H9 (cell line): ENCODE results near the gene IL18BP. TPM values are rescaled to one million over a fixed set of nuclear protein-coding genes. Genes with fewer than 3 reads are reported as not detected.

Source experiments
- DNase-seq: peaks from one replicate; pipeline ENCODE4 v3.0.0-alpha.2; 2017
- H2AFZ ChIP-seq: one replicate; pipeline ENCODE4 v1.6.1; 2013; ENCODE audit warnings: mild to moderate bottlenecking, low read length, control low read depth, moderate library complexity
- H2AK5ac ChIP-seq: 2 replicates; pipeline ENCODE4 v1.6.1; 2013; ENCODE audit warnings: low read length, control low read depth, mixed read lengths; ENCODE audit not compliant: insufficient read length
- H2BK120ac ChIP-seq: one replicate; pipeline ENCODE4 v1.6.1; 2013; ENCODE audit warnings: low read depth, mild to moderate bottlenecking, low read length, control low read depth, inconsistent platforms; ENCODE audit not compliant: poor library complexity, severe bottlenecking
- H2BK12ac ChIP-seq: 2 replicates; pipeline ENCODE4 v1.6.1; 2013; ENCODE audit warnings: low read length, control low read depth, mixed read lengths, low read depth; ENCODE audit not compliant: insufficient read length
- H2BK15ac ChIP-seq: 2 replicates; pipeline ENCODE4 v1.6.1; 2013; ENCODE audit warnings: low read depth, low read length, control low read depth
- H2BK20ac ChIP-seq: one replicate; pipeline ENCODE4 v1.6.1; 2013; ENCODE audit warnings: low read depth, mild to moderate bottlenecking, low read length, control low read depth, inconsistent platforms; ENCODE audit not compliant: poor library complexity, severe bottlenecking
- H2BK5ac ChIP-seq: 2 replicates; pipeline ENCODE4 v1.6.1; 2013; ENCODE audit warnings: low read length, control low read depth, mixed read lengths; ENCODE audit not compliant: insufficient read length
- H3K14ac ChIP-seq: 2 replicates; pipeline ENCODE4 v1.6.1; 2013; ENCODE audit warnings: low read length, control low read depth; ENCODE audit not compliant: insufficient read depth
- H3K18ac ChIP-seq: 2 replicates; pipeline ENCODE4 v1.6.1; 2013; ENCODE audit warnings: low read depth, mild to moderate bottlenecking, mixed read lengths, low read length, control low read depth; ENCODE audit not compliant: insufficient read length
- H3K23ac ChIP-seq: 2 replicates; pipeline ENCODE4 v1.6.1; 2013; ENCODE audit warnings: low read length, control low read depth, mixed read lengths, low read depth; ENCODE audit not compliant: insufficient read length
- H3K23me2 ChIP-seq: 2 replicates; pipeline ENCODE4 v1.6.1; 2013; ENCODE audit warnings: low read depth, mild to moderate bottlenecking, mixed read lengths, low read length, control low read depth; ENCODE audit not compliant: insufficient read length, poor library complexity, severe bottlenecking
- H3K27ac ChIP-seq: 2 replicates; pipeline ENCODE4 v1.5.1; 2013; ENCODE audit warnings: low read length, control low read depth, mixed read lengths, low read depth; ENCODE audit not compliant: insufficient read length
- H3K27me3 ChIP-seq: 2 replicates; pipeline ENCODE4 v1.6.1; 2013; ENCODE audit warnings: low read length, control low read depth, inconsistent platforms; ENCODE audit not compliant: insufficient read depth
- H3K4ac ChIP-seq: 2 replicates; pipeline ENCODE4 v1.6.1; 2013; ENCODE audit warnings: low read depth, mild to moderate bottlenecking, control low read depth, inconsistent platforms, low read length, moderate library complexity
- H3K4me1 ChIP-seq: 2 replicates; pipeline ENCODE4 v1.6.1; 2013; ENCODE audit warnings: low read length, control low read depth, inconsistent platforms; ENCODE audit not compliant: insufficient read depth
- H3K4me2 ChIP-seq: 2 replicates; pipeline ENCODE4 v1.6.1; 2013; ENCODE audit warnings: low read length, control low read depth, mixed read lengths; ENCODE audit not compliant: insufficient read length, insufficient read depth
- H3K56ac ChIP-seq: 2 replicates; pipeline ENCODE4 v1.6.1; 2013; ENCODE audit warnings: low read depth, mild to moderate bottlenecking, mixed read lengths, low read length, control low read depth; ENCODE audit not compliant: insufficient read length
- H3K79me1 ChIP-seq: 2 replicates; pipeline ENCODE4 v1.6.1; 2013; ENCODE audit warnings: low read depth, mild to moderate bottlenecking, moderate library complexity, low read length, control low read depth, inconsistent platforms; ENCODE audit not compliant: insufficient read depth, poor library complexity, severe bottlenecking
- H3K79me2 ChIP-seq: 2 replicates; pipeline ENCODE4 v1.6.1; 2013; ENCODE audit warnings: low read length, control low read depth, inconsistent platforms; ENCODE audit not compliant: insufficient read depth
- H3K9ac ChIP-seq: 2 replicates; pipeline ENCODE4 v1.6.1; 2013; ENCODE audit warnings: low read length, control low read depth, mixed read lengths; ENCODE audit not compliant: insufficient read length; ENCODE audit errors: extremely low read depth
- H3K9me3 ChIP-seq: one replicate; pipeline ENCODE4 v1.6.1; 2013; ENCODE audit warnings: low read depth, low read length, inconsistent platforms; ENCODE audit not compliant: control insufficient read depth
- H3T11ph ChIP-seq: one replicate; pipeline ENCODE4 v1.6.1; 2013; ENCODE audit warnings: mild to moderate bottlenecking, low read length, control low read depth, inconsistent platforms
- H4K20me1 ChIP-seq: one replicate; pipeline ENCODE4 v1.6.1; 2013; ENCODE audit not compliant: control insufficient read depth, insufficient read length, insufficient read depth
- H4K5ac ChIP-seq: 2 replicates; pipeline ENCODE4 v1.6.1; 2013; ENCODE audit warnings: low read depth, mild to moderate bottlenecking, mixed read lengths, low read length, control low read depth; ENCODE audit not compliant: insufficient read length
- H4K8ac ChIP-seq: replicated peaks from 2 replicates; pipeline ENCODE4 v1.6.1; 2013; ENCODE audit warnings: low read length, control low read depth, mixed read lengths, low read depth; ENCODE audit not compliant: insufficient read length
- H4K91ac ChIP-seq: 2 replicates; pipeline ENCODE4 v1.6.1; 2013; ENCODE audit warnings: low read depth, mild to moderate bottlenecking, moderate library complexity, mixed read lengths, low read length, control low read depth; ENCODE audit not compliant: insufficient read length
- H3K27ac Mint-ChIP-seq, 3 experiments: 2 replicates in 2 of 3; 3 replicates in 1 of 3; pipeline ENCODE4 v1.8.0; 2020 to 2021; ENCODE audit warnings: mixed read lengths in 3 of 3, mild to moderate bottlenecking in 1 of 3, moderate library complexity in 1 of 3
- H3K27me3 Mint-ChIP-seq: 2 replicates; pipeline ENCODE4 v1.8.0; 2021; ENCODE audit warnings: low read depth, mild to moderate bottlenecking, moderate library complexity, mixed read lengths
- H3K36me3 Mint-ChIP-seq, 3 experiments: 2 replicates in 2 of 3; 3 replicates in 1 of 3; pipeline ENCODE4 v1.8.0; 2020 to 2021; ENCODE audit warnings: low read depth in 3 of 3, mixed read lengths in 3 of 3; ENCODE audit not compliant: insufficient read depth in 1 of 3
- H3K4me1 Mint-ChIP-seq, 2 experiments: 2 replicates each; pipeline ENCODE4 v1.8.0; 2020; ENCODE audit warnings: mixed read lengths in 2 of 2
- H3K4me3 Mint-ChIP-seq, 2 experiments: 2 replicates in 1 of 2; 3 replicates in 1 of 2; pipeline ENCODE4 v1.8.0; 2020 to 2021; ENCODE audit warnings: mild to moderate bottlenecking in 2 of 2, mixed read lengths in 2 of 2, moderate library complexity in 1 of 2
- H3K9me3 Mint-ChIP-seq, 2 experiments: 2 replicates in 1 of 2; 3 replicates in 1 of 2; pipeline ENCODE4 v1.8.0; 2020; ENCODE audit warnings: mild to moderate bottlenecking in 2 of 2, mixed read lengths in 2 of 2, moderate library complexity in 1 of 2
- WGBS: extraction: QIAGEN DNeasy Blood & Tissue Kit; methylation state at CpG from one replicate; pipeline ENCODE4 v1.1.7; 2013; ENCODE audit warnings: missing lambda C conversion rate, low lambda C conversion rate, mixed read lengths; ENCODE audit not compliant: insufficient read length; ENCODE audit errors: extremely low coverage; 5-methylcytosine and 5-hydroxymethylcytosine counted together
- total RNA-seq: library from RNA; stranded (reverse); gene quantifications from 2 replicates; pipeline ENCODE4 v1.2.1, GENCODE V29; 2021
- TF ChIP-seq, protein P1 (sequence below): fragments of 200-600 bp; sonication (generic); conservative IDR thresholded peaks from 3 replicates; pipeline ENCODE4 v1.8.0; 2021; ENCODE audit warnings: antibody characterized with exemption, mild to moderate bottlenecking

The IL18BP gene
- total RNA-seq, 1 experiment from 2014 or later: 10.2 TPM

DNA sequence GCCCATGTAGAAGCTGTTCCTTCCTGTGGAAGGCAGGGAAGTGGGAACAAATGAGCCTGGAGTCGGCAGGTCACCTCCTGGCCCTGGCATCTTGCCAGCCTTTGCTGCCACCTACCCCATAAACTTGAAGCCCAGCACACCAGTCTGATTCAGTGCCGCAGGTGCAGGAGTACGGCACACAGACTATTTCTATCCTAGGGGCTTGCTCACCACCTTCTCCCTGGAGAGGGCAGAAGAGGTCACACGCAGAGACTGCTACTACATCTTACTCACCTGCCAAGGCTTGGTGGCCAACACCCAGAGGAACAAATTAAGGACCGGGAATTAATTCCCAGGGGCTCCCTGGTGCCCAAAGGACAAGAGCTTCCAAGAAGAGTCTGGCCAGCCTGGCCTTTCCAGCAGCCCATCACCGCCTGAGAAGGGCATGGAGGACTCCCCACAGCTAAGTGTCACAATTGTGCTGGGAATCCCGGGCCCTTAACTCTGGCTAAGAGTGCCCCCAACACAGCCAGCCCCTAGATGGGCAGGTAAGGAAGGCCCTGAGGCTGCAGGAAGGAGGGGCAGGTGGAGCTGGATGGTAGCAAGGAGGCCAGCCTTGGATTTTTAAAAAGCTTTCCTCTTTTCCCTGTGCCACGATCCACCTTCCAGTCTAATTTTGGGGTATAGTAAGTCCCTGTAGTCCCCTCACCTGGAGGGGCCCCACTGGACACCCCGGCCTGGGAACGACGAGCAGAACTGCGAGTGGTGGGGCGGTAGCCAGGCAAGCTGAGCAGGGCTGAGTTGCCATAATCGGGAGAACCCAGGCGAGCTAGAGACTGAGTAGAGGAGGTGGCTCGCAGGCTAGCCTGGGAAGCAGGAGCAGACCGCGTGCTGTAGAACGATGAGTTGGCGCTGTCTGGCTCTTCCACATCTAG is 6.9 kb downstream of the IL18BP start:
- H3K9me3 Mint-ChIP-seq: no peaks in the 10 kb centered on the region
- no peak overlapping the region for H3K27ac ChIP-seq

More for the DNA sequence above, 6.9 kb downstream of the IL18BP start:
- Histone ChIP-seq H2BK12ac (no peak overlapping the region), H3K79me1 (no peaks in the 10 kb centered on the region), H2BK120ac (no peak overlapping the region), H3K23ac (no peak overlapping the region), H3K9ac (no peak overlapping the region), H2BK20ac (no peak overlapping the region), H4K91ac (no peak overlapping the region), H2AFZ (no peak overlapping the region), H3K79me2 (no peaks in the 10 kb centered on the region), H3K9me3 (no peaks in the 10 kb centered on the region), H4K5ac (no peak overlapping the region), H3K56ac (no peak overlapping the region), H3K14ac (no peak overlapping the region), H3K4me2 (no peak overlapping the region), H2BK15ac (no peak overlapping the region), H3K27me3 (no peaks in the 10 kb centered on the region), H3K23me2 (no peaks in the 10 kb centered on the region), H3K4ac (no peak overlapping the region), H4K20me1 (no peaks in the 10 kb centered on the region), H3K18ac (no peak overlapping the region), H2AK5ac (no peak overlapping the region), H3T11ph (no peak overlapping the region), H4K8ac (no peak overlapping the region), H3K4me1 (no peaks in the 10 kb centered on the region), H2BK5ac (no peak overlapping the region)
- H3K4me3 Mint-ChIP-seq: no peak overlapping the region
- no peak for DNase-seq
- peak overlapping the region in 2 of 3 experiments; percentile 34 to 56; a peak in 1 of 7 replicates for H3K27ac Mint-ChIP-seq
- H3K27me3 Mint-ChIP-seq: peaks cover 9% of the 10 kb centered on the region; the same call in 1 of the 2 replicates
- WGBS: no CpG with 5 or more reads among the region's 20 CpGs
- peaks cover 52 to 91% (median 86%) of the 10 kb centered on the region in 3 experiments; a peak in 6 of 7 replicates for H3K36me3 Mint-ChIP-seq
- no peaks in the 10 kb centered on the region for H3K4me1 Mint-ChIP-seq
- TF ChIP-seq, protein P1, sequence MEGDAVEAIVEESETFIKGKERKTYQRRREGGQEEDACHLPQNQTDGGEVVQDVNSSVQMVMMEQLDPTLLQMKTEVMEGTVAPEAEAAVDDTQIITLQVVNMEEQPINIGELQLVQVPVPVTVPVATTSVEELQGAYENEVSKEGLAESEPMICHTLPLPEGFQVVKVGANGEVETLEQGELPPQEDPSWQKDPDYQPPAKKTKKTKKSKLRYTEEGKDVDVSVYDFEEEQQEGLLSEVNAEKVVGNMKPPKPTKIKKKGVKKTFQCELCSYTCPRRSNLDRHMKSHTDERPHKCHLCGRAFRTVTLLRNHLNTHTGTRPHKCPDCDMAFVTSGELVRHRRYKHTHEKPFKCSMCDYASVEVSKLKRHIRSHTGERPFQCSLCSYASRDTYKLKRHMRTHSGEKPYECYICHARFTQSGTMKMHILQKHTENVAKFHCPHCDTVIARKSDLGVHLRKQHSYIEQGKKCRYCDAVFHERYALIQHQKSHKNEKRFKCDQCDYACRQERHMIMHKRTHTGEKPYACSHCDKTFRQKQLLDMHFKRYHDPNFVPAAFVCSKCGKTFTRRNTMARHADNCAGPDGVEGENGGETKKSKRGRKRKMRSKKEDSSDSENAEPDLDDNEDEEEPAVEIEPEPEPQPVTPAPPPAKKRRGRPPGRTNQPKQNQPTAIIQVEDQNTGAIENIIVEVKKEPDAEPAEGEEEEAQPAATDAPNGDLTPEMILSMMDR: no peak
